Embryonic facial prominence (tissue), 1 donor: ENCODE measurements around the gene DDX21.
"Not testable (repeated sequence)": the region's sequence is repeated elsewhere in the genome, so short reads cannot be mapped to it uniquely, and the experiment has no call there.

ENCODE experiments used
- DNase-seq: peaks from one replicate; pipeline ENCODE4 v3.0.0-alpha.2; 2016; ENCODE audit errors: extremely low spot score

DDX21 gene

DNA sequence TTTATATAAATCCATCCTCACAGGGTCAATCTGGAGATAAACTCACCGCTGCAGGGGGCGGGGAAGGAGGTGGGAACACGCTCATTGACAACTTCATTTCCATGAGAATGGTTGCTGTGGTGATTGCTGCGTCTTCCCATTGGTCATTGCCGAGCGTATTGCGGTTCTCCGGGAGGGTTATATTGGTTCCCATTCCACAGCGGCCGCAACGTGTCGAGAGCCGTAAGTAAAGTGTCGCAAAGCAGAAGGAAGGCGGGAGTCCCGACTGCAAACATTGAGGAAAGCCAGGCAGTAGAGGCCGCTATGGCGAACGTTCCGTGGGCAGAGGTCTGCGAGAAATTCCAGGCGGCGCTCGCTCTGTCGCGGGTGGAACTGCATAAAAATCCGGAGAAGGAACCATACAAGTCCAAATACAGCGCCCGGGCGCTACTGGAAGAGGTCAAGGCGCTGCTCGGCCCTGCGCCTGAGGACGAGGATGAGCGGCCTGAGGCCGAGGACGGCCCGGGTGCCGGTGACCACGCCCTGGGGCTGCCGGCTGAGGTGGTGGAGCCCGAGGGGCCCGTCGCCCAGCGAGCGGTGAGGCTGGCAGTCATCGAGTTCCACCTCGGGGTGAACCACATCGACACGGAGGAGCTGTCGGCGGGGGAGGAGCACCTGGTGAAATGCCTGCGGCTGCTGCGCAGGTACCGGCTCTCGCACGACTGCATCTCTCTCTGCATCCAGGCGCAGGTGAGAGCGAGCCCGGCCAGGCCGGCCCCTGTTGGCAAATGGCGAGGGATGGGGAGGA, 32.8 kb downstream of the DDX21 start, which contains the start of gene KIFBP:
Gene KIFBP (plus strand): TSS at position 274 of the 787 bp plus-strand sequence. CDS start 30 bp downstream, at position 304.
- peak; percentile 97 for DNase-seq

DNA sequence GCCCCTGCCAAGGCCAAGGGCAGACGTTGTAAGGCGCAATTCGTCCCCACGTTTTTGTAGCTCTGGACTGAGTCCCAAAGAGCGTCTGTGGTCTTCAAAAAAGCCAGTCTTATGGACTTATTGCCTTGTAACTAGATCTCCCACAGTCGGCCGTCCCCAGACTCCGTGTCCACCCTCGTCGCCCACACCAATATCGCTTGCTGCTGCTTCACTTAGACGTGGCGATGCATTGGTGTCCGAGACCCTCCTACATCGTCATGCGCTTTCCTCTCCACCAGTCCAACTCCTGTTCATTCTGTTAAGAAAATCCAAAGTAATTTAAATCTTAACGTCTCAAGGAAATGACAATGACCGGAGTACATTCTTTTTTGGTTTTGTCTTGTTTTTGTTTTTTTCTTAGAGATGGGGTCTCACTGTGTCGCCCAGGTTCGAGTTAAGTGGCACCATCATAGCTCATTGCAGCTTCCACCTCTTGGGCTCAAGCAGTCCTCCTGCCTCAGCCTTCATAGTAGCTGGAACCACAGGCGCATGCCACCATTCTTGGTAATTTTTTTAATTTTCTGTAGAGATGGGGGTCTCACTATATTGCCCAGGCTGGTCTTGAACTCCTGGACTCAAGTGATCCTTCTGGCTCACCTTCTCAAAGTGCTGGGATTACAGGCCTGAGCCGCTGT, 33.5 kb downstream of the DDX21 start:
- DNase-seq, result no peak

DNA sequence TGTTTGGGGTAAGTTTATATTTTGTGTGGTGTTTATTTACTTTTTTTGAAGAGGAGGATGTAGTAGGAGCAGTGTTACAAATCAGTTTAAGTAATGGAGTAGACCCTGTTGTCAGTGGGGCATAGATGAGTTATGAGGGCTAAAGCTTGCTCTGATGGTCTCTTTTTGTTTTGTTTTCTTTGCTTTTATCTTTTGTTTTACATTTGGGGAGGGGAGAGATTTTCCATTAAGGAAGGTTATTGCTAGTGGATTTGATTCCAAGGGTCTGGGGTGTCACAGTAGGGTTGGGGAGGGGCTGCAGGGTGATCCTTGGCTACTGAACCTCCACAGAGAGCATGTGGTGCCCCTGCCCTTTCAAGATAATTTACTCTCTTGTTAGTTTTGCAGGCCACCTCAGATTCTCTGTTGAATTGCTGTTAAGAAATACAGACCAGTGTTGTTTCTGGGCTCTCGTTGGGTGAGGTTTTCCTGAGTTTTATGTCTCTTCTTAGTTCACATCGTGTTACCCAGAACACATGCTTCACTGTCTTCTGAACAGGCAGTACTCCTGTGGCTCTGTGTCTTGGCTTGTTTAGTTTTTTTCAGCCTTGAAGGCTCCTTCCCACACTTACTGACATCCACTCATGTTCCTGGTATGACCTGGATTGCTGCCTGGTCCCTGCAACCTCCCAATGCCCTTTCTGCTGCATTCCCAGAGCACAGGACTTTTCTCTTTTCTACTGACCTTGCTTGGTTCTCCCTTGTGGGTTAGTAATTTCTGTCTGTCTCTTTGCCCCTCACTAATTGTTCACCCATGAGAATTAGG, 36.9 kb downstream of the DDX21 start:
- DNase-seq, result no peak

GRCh38 chr10:68997211-68997610, 41.2 kb downstream of the DDX21 start:
- no peak for DNase-seq

GRCh38 chr10:69004821-69005220, 48.9 kb downstream of the DDX21 start:
- DNase-seq, result no peak

- DNase-seq, result no peak
These were observed 49.9 kb downstream of the DDX21 start for GRCh38 chr10:69005704-69006485.

DNA sequence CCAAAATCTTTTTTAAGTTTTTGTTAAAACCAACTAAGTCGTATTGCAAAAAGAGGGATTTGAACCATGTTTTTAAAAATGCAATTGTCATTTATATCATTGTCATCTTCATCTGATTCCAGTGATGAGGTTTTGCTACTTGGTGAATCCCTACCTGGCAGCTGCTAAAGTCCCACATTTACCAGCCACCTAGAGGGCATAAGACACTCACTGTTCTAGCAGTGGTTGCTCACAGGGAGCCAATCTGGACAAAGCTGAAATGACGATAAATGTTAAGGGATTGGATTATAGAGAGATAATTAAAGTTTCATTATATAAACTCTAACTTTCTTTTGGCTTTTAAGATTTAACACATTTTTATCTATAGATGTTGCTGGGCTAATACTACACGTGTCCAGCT, 51.3 kb downstream of the DDX21 start:
- DNase-seq, result no peak

DNA sequence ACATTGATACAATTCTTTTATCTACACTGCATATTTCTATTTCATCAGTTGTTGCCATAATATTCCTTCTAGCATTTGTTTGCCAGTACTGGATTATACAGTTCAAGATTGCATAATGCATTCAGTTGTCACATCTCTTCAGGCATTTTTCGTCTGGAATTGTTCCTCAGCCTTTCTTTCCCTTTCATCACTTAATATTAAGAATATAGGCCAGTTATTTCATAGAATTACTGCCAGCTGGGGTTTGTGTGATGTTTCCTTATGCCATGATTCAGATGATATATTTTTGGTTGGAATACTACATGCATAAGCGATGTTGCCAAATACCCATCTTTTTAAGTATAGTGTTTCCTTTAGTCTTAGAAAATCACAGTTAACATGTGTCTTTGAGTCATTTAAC, 53.4 kb downstream of the DDX21 start:
- no peak for DNase-seq

DNA sequence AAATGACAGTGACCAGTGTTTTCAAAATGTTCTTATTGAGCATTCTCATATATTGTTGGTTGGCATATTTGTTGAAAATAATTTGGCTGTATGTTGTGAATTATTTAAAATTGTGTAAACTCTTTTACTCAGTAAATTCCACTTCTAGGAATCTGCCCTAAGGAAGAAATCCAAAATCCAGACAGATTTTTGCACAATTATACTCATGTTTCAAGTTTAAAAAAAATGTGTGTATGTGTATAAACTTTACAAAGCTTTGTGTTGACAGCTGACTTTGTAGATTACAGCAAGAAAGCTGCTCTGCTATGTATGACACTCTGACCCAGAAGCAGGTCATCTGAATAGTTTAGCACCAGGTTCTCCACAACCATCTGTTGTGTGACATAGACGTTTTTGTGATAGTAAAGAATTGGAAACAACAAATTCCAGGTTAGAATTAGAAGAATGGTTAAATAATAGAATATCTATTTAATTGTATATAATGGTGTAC, 54.2 kb downstream of the DDX21 start:
- no peak for DNase-seq

DNA sequence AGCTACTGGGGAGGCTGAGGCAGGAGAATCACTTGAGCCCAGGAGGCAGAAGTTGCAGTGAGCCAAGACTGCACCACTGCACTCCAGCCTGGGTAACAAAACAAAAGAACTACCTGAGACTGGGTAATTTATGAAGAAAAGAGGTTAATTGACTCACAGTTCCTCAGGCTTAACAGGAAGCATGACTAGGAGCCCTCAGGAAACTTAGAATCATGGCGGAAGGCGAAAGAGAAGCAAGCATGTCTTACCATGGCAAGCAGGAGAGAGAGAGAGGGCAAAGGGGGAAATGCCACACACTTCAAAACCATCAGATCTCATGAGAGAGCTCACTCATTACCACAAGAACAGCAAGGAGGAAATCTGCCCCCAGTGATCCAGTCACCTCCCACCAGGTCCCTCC, 56.8 kb downstream of the DDX21 start:
- not testable (repeated sequence) for DNase-seq

DNA sequence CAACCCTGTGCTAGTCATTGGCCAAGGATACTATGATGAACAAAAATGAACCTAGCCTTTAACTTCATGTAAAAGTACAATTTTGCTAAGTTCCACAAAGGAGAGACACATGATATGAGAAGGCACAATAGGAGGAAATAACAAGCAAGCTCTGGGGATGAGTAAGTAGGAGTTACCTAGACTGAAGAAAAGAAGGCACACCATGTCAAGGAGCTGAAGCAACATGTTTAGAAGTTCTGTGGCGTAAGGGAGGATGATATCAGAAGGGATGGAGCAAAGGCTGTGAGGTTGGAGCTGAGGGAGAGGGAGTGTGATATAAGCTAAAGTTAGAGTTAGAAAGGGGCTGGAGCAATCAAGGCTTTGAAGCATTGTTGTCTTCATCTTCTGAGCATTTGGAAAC, 58.2 kb downstream of the DDX21 start:
- DNase-seq, result no peak

- no peak for DNase-seq
These were observed 62.6 kb downstream of the DDX21 start for GRCh38 chr10:69018613-69019012.

- DNase-seq, result no peak
These were observed 66.6 kb downstream of the DDX21 start for GRCh38 chr10:69022611-69023010.

GRCh38 chr10:69025370-69025896, 69.5 kb downstream of the DDX21 start:
- DNase-seq, result no peak

- no peak for DNase-seq
These were observed 77.3 kb downstream of the DDX21 start for GRCh38 chr10:69033256-69033655.
